ENCODE results near the gene LATS2. TPM values are rescaled to one million over a fixed set of nuclear protein-coding genes. Genes with fewer than 3 reads are reported as not detected.

Gene LATS2
- total RNA-seq, 2 experiments from 2014 or later, result 1.3 to 3.0 TPM

- no peaks in the 10 kb centered on the region for H3K27me3 Mint-ChIP-seq
- intact Hi-C loops (cut with micrococcal nuclease), result no loop called here
- ChIA-PET CTCF (interaction anchor here (0.7 to 1.5 kb wide), 2 partner anchors 13 to 375 kb away, joined by 3 read pairs; no protein-coding TSS in a partner anchor), POLR2A (interaction anchor here (0.8 kb wide), 1 partner anchor 74 kb away, joined by 3 read pairs; the partner anchor contains the start of genes MRPL57 and SKA3)
- H3K9me3 Mint-ChIP-seq, result no peaks in the 10 kb centered on the region
- no peak overlapping the region for H3K4me3 Mint-ChIP-seq
- no peaks in the 10 kb centered on the region for H3K4me1 Mint-ChIP-seq (ENCODE audit: low read depth)
- no peak for TF ChIP-seq CTCF (IDR thresholded peaks at IDR 0.05)
- H3K27ac Mint-ChIP-seq, result no peak overlapping the region
- H3K36me3 Mint-ChIP-seq (ENCODE audit: low read depth), result no peaks in the 10 kb centered on the region
- ATAC-seq (no peak), DNase-seq (no peak)
Measured at GRCh38 chr13:21101865-21102576, 40.6 kb upstream of the LATS2 start.

GRCh38 chr13:21100994-21101757 lies 39.8 kb upstream of the LATS2 start:
- H3K36me3 Mint-ChIP-seq (ENCODE audit: low read depth), result no peaks in the 10 kb centered on the region
- DNase-seq (no peak), ATAC-seq (no peak)
- H3K27ac Mint-ChIP-seq, result no peak overlapping the region
- no peaks in the 10 kb centered on the region for H3K9me3 Mint-ChIP-seq
- no peaks in the 10 kb centered on the region for H3K27me3 Mint-ChIP-seq
- H3K4me3 Mint-ChIP-seq, result no peak overlapping the region
- intact Hi-C loops (cut with micrococcal nuclease), result no loop called here
- CTCF ChIA-PET, result interaction anchor here (0.7 kb wide), 1 partner anchor 14 kb away, joined by 3 read pairs; no protein-coding TSS in a partner anchor
- no peak for TF ChIP-seq CTCF (IDR thresholded peaks at IDR 0.05)
- POLR2A ChIA-PET, result interaction anchor here (0.8 kb wide), 1 partner anchor 75 kb away, joined by 3 read pairs; the partner anchor contains the start of genes MRPL57 and SKA3
- H3K4me1 Mint-ChIP-seq (ENCODE audit: low read depth), result no peaks in the 10 kb centered on the region

GRCh38 chr13:21100211-21100610 lies 38.8 kb upstream of the LATS2 start:
- intact Hi-C loops (cut with micrococcal nuclease), result no loop called here

GRCh38 chr13:21095311-21095710 lies 33.9 kb upstream of the LATS2 start:
- H3K4me1 Mint-ChIP-seq (ENCODE audit: low read depth), result no peaks in the 10 kb centered on the region
- ChIA-PET POLR2A (no interaction called here), CTCF (no interaction called here)
- no peak for TF ChIP-seq CTCF (IDR thresholded peaks at IDR 0.05)
- H3K27me3 Mint-ChIP-seq, result no peaks in the 10 kb centered on the region
- no peak for DNase-seq
- H3K9me3 Mint-ChIP-seq, result no peaks in the 10 kb centered on the region
- H3K4me3 Mint-ChIP-seq, result no peak overlapping the region
- H3K27ac Mint-ChIP-seq, result no peak overlapping the region
- intact Hi-C loops (cut with micrococcal nuclease), result no loop called here
- no peaks in the 10 kb centered on the region for H3K36me3 Mint-ChIP-seq (ENCODE audit: low read depth)
- no peak for ATAC-seq

More at GRCh38 chr13:21100211-21100610, 38.8 kb upstream of the LATS2 start:
- DNase-seq (no peak), ATAC-seq (no peak)
- no peak for TF ChIP-seq CTCF (IDR thresholded peaks at IDR 0.05)
- Mint-ChIP-seq H3K36me3 (ENCODE audit: low read depth) (no peaks in the 10 kb centered on the region), H3K27me3 (no peaks in the 10 kb centered on the region), H3K9me3 (no peaks in the 10 kb centered on the region), H3K4me3 (no peak overlapping the region), H3K4me1 (ENCODE audit: low read depth) (no peaks in the 10 kb centered on the region), H3K27ac (no peak overlapping the region)
- POLR2A ChIA-PET, result no interaction called here
- CTCF ChIA-PET, result no interaction called here

GRCh38 chr13:21089830-21090229 lies 28.4 kb upstream of the LATS2 start:
- H3K27ac Mint-ChIP-seq, result no peak overlapping the region
- intact Hi-C loops (cut with micrococcal nuclease), result no loop called here
- H3K4me3 Mint-ChIP-seq, result no peak overlapping the region
- no peaks in the 10 kb centered on the region for H3K9me3 Mint-ChIP-seq
- H3K4me1 Mint-ChIP-seq (ENCODE audit: low read depth), result no peaks in the 10 kb centered on the region
- ChIA-PET CTCF (no interaction called here), POLR2A (no interaction called here)
- no peak for TF ChIP-seq CTCF (IDR thresholded peaks at IDR 0.05)
- H3K27me3 Mint-ChIP-seq, result no peaks in the 10 kb centered on the region
- no peaks in the 10 kb centered on the region for H3K36me3 Mint-ChIP-seq (ENCODE audit: low read depth)
- peak; percentile 53 for ATAC-seq
- no peak for DNase-seq

Measured in activated CD8-positive, alpha-beta T cell treated with anti-CD3 and anti-CD28 coated beads for 36 hours (primary cell).